ENCODE results near the gene PPP1R14B. TPM values are rescaled to one million over a fixed set of nuclear protein-coding genes. Genes with fewer than 3 reads are reported as not detected.
A peak's percentile ranks its signal among the peaks of the same experiment; 100 is the strongest.

The PPP1R14B gene
- total RNA-seq, 2 experiments from 2014 or later = 332 to 336 TPM

GRCh38 chr11:64225608-64226506 is 20.9 kb downstream of the PPP1R14B start, which contains the start of the genes NUDT22 and TRPT1:
Gene NUDT22 (plus strand): TSS chr11:64226274. CDS start chr11:64226653, 379 bp downstream.
Gene TRPT1 (minus strand): TSS chr11:64226186. CDS start chr11:64225860, 326 bp downstream.
- Mint-ChIP-seq H3K4me3 (peak within 1 kb of the TSS; percentile 89), H3K27me3 (no peaks in the 10 kb centered on the region), H3K27ac (peak within 1 kb of the TSS; percentile 87), H3K9me3 (no peaks in the 10 kb centered on the region), H3K4me1 (peaks cover 31% of the 10 kb centered on the region), H3K36me3 (peaks cover 8% of the 10 kb centered on the region)
- peak; percentile 97 for DNase-seq

- Mint-ChIP-seq H3K4me3 (peak overlapping the region; percentile 89), H3K27me3 (no peaks in the 10 kb centered on the region), H3K9me3 (no peaks in the 10 kb centered on the region), H3K4me1 (peaks cover 32% of the 10 kb centered on the region), H3K36me3 (peaks cover 8% of the 10 kb centered on the region), H3K27ac (peak overlapping the region; percentile 87)
- no peak for DNase-seq
Observed at GRCh38 chr11:64224891-64225607, 21.7 kb downstream of the PPP1R14B start.

- Mint-ChIP-seq H3K9me3 (no peaks in the 10 kb centered on the region), H3K4me1 (peaks cover 24% of the 10 kb centered on the region), H3K27me3 (no peaks in the 10 kb centered on the region), H3K4me3 (peak overlapping the region; percentile 89), H3K36me3 (peaks cover 8% of the 10 kb centered on the region), H3K27ac (peak overlapping the region; percentile 87)
- no peak for DNase-seq
Observed at GRCh38 chr11:64224151-64224890, 22.4 kb downstream of the PPP1R14B start.

GRCh38 chr11:64223001-64223651 is 23.6 kb downstream of the PPP1R14B start:
- Mint-ChIP-seq H3K9me3 (no peaks in the 10 kb centered on the region), H3K4me3 (no peak overlapping the region), H3K27ac (peak overlapping the region; percentile 20), H3K27me3 (no peaks in the 10 kb centered on the region), H3K36me3 (peaks cover 11% of the 10 kb centered on the region), H3K4me1 (peaks cover 21% of the 10 kb centered on the region)
- DNase-seq = no peak

GRCh38 chr11:64222651-64223000 is 24.1 kb downstream of the PPP1R14B start:
- no peak overlapping the region for H3K4me3 Mint-ChIP-seq
- no peaks in the 10 kb centered on the region for H3K27me3 Mint-ChIP-seq
- no peak overlapping the region for H3K27ac Mint-ChIP-seq
- no peak for DNase-seq
- no peaks in the 10 kb centered on the region for H3K9me3 Mint-ChIP-seq
- H3K4me1 Mint-ChIP-seq = peaks cover 16% of the 10 kb centered on the region
- peaks cover 11% of the 10 kb centered on the region for H3K36me3 Mint-ChIP-seq

GRCh38 chr11:64220798-64221197 is 25.9 kb downstream of the PPP1R14B start:
- Mint-ChIP-seq H3K4me3 (no peak overlapping the region), H3K27ac (no peak overlapping the region)

GRCh38 chr11:64220271-64220670 is 26.5 kb downstream of the PPP1R14B start:
- H3K4me1 Mint-ChIP-seq = peaks cover 15% of the 10 kb centered on the region
- H3K27me3 Mint-ChIP-seq = no peaks in the 10 kb centered on the region
- DNase-seq = no peak
- no peaks in the 10 kb centered on the region for H3K9me3 Mint-ChIP-seq
- no peak overlapping the region for H3K27ac Mint-ChIP-seq
- H3K36me3 Mint-ChIP-seq = peaks cover 16% of the 10 kb centered on the region
- H3K4me3 Mint-ChIP-seq = no peak overlapping the region

More at GRCh38 chr11:64220798-64221197, 25.9 kb downstream of the PPP1R14B start:
- Mint-ChIP-seq H3K9me3 (no peaks in the 10 kb centered on the region), H3K36me3 (peaks cover 16% of the 10 kb centered on the region), H3K27me3 (no peaks in the 10 kb centered on the region), H3K4me1 (peaks cover 15% of the 10 kb centered on the region)
- DNase-seq = no peak

GRCh38 chr11:64219755-64220154 is 27.0 kb downstream of the PPP1R14B start:
- Mint-ChIP-seq H3K36me3 (peaks cover 22% of the 10 kb centered on the region), H3K27me3 (no peaks in the 10 kb centered on the region), H3K27ac (no peak overlapping the region), H3K9me3 (no peaks in the 10 kb centered on the region), H3K4me3 (no peak overlapping the region), H3K4me1 (peaks cover 15% of the 10 kb centered on the region)
- no peak for DNase-seq

- no peak for DNase-seq
- H3K4me1 Mint-ChIP-seq = peaks cover 14% of the 10 kb centered on the region
- no peak overlapping the region for H3K27ac Mint-ChIP-seq
Observed at GRCh38 chr11:64219354-64219684, 27.4 kb downstream of the PPP1R14B start.

GRCh38 chr11:64218628-64219353 is 28.0 kb downstream of the PPP1R14B start:
- H3K4me3 Mint-ChIP-seq = no peak overlapping the region
- no peak for DNase-seq
- no peaks in the 10 kb centered on the region for H3K9me3 Mint-ChIP-seq
- H3K27ac Mint-ChIP-seq = peak overlapping the region; percentile 67
- peaks cover 12% of the 10 kb centered on the region for H3K4me1 Mint-ChIP-seq
- peaks cover 27% of the 10 kb centered on the region for H3K36me3 Mint-ChIP-seq
- no peaks in the 10 kb centered on the region for H3K27me3 Mint-ChIP-seq

More at GRCh38 chr11:64219354-64219684, 27.4 kb downstream of the PPP1R14B start:
- Mint-ChIP-seq H3K9me3 (no peaks in the 10 kb centered on the region), H3K27me3 (no peaks in the 10 kb centered on the region), H3K36me3 (peaks cover 22% of the 10 kb centered on the region), H3K4me3 (no peak overlapping the region)

- H3K4me3 Mint-ChIP-seq = no peak overlapping the region
- H3K36me3 Mint-ChIP-seq = peaks cover 38% of the 10 kb centered on the region
- peaks cover 21% of the 10 kb centered on the region for H3K4me1 Mint-ChIP-seq
- H3K27me3 Mint-ChIP-seq = no peaks in the 10 kb centered on the region
- no peak overlapping the region for H3K27ac Mint-ChIP-seq
- DNase-seq = no peak
- H3K9me3 Mint-ChIP-seq = no peaks in the 10 kb centered on the region
Observed at GRCh38 chr11:64216879-64217278, 29.9 kb downstream of the PPP1R14B start.

- DNase-seq = no peak
- Mint-ChIP-seq H3K36me3 (peaks cover 51% of the 10 kb centered on the region), H3K4me1 (peaks cover 33% of the 10 kb centered on the region), H3K9me3 (no peaks in the 10 kb centered on the region), H3K4me3 (no peak overlapping the region), H3K27ac (no peak overlapping the region), H3K27me3 (no peaks in the 10 kb centered on the region)
Observed at GRCh38 chr11:64211181-64211872, 35.4 kb downstream of the PPP1R14B start.

GRCh38 chr11:64210301-64211020 is 36.3 kb downstream of the PPP1R14B start:
- peaks cover 39% of the 10 kb centered on the region for H3K4me1 Mint-ChIP-seq
- H3K36me3 Mint-ChIP-seq = peaks cover 58% of the 10 kb centered on the region
- H3K4me3 Mint-ChIP-seq = no peak overlapping the region
- H3K27ac Mint-ChIP-seq = peak overlapping the region; percentile 66
- no peak for DNase-seq
- H3K27me3 Mint-ChIP-seq = no peaks in the 10 kb centered on the region
- no peaks in the 10 kb centered on the region for H3K9me3 Mint-ChIP-seq

Data from activated naive CD8-positive, alpha-beta T cell treated with anti-CD3 and anti-CD28 coated beads for 36 hours (primary cell).